Suprapubic skin (tissue), 4 donors: Measurements from ENCODE around the gene KCTD1. TPM values are rescaled to one million over a fixed set of nuclear protein-coding genes. Genes with fewer than 3 reads are reported as not detected.

Source experiments
- DNase-seq, 2 donors: peaks; one replicate each; pipeline ENCODE4 v3.0.0-alpha.2; 2019; ENCODE audit warnings: low spot score in 2 of 2
- H3K27ac ChIP-seq: fragments of 200-600 bp; sonication (generic); one replicate; pipeline ENCODE4 v1.5.1; 2019
- H3K27me3 ChIP-seq: fragments of 200-600 bp; sonication (generic); one replicate; pipeline ENCODE4 v1.5.1; 2019
- H3K36me3 ChIP-seq: fragments of 200-600 bp; sonication (generic); one replicate; pipeline ENCODE4 v1.5.1; 2019
- H3K4me1 ChIP-seq: fragments of 200-600 bp; sonication (generic); one replicate; pipeline ENCODE4 v1.5.1; 2019
- H3K4me3 ChIP-seq: fragments of 200-600 bp; sonication (generic); one replicate; pipeline ENCODE4 v1.5.1; 2019; ENCODE audit warnings: mild to moderate bottlenecking
- H3K9me3 ChIP-seq: fragments of 200-600 bp; sonication (generic); one replicate; pipeline ENCODE4 v1.5.1; 2019
- EP300 ChIP-seq: sonication (generic); formaldehyde crosslinking; IDR thresholded peaks from one replicate; pipeline ENCODE4 v1.6.1; 2017; ENCODE audit warnings: antibody characterized with exemption
- POLR2A ChIP-seq, 2 donors: fragments of 450-650 bp; IDR thresholded peaks; one replicate each; pipeline ENCODE4 v1.6.1; 2017; ENCODE audit warnings: antibody characterized with exemption in 2 of 2, mild to moderate bottlenecking in 2 of 2, moderate library complexity in 2 of 2
- POLR2AphosphoS5 ChIP-seq, 3 donors: sonication (generic); formaldehyde crosslinking; IDR thresholded peaks; one replicate each; pipeline ENCODE4 v1.6.1; 2017; ENCODE audit warnings: antibody characterized with exemption in 3 of 3
- WGBS: methylation state at CpG from one replicate; pipeline ENCODE4 v1.1.5; 2018; 5-methylcytosine and 5-hydroxymethylcytosine counted together
- total RNA-seq, 4 donors: library from RNA; depleted of rRNA; stranded (reverse); fragments of >200 nt; gene quantifications; one replicate each; pipeline ENCODE4 v1.1.0, GENCODE V29; 2016
- TF ChIP-seq, protein P1 (sequence below), 2 donors: fragments of 200-600 bp in 1 of 2; fragments of 450-650 bp in 1 of 2; sonication (generic) in 1 of 2; IDR thresholded peaks; one replicate each; pipeline ENCODE4 v1.5.1; 2016 to 2019; ENCODE audit warnings: antibody characterized with exemption in 2 of 2, mild to moderate bottlenecking in 1 of 2, moderate library complexity in 1 of 2

KCTD1 gene
- total RNA-seq, 4 donors from 2014 or later, result 31.9 to 104 (median 69.7) TPM

DNA sequence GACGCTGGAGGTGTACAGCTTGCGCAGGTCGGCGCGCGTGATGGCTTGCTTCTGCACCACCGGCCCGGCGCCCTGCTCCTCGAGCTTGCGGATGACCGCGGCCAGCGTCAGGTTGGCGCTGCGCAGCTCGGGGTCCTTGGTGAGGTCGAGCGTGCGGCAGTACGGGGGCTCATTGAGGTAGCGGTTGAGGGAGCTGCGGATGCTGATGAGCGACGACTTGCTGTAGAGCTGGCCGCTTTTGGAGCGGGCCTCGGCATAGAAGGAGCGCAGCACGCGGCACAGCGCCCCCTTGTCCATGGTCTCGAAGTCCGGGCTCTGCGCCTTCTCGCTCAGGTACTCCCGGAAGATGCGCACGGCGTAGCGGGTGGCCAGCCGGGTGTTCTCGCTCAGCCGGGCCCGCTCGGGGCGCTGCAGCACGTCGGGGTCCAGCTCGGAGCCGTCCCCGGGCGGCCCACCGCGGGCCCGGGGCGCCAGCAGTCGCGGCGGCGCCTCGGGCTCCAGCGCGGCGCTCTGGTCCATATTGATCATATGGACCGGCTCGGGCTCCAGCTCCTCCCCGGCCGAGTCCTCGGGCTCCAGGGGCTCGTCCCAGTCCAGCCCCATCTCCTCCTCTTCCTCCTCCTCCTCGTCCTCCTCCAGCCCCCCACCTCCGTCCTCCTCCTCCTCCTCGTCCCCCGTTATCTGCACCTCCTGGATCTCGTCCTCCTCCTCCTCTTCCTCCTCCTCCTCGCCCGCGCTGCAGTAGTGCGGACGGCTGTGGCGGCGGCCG is 523 bp downstream of the KCTD1 start:
- TF ChIP-seq POLR2AphosphoS5 (IDR thresholded peaks at IDR 0.05), result no peak
- TF ChIP-seq, protein P1, sequence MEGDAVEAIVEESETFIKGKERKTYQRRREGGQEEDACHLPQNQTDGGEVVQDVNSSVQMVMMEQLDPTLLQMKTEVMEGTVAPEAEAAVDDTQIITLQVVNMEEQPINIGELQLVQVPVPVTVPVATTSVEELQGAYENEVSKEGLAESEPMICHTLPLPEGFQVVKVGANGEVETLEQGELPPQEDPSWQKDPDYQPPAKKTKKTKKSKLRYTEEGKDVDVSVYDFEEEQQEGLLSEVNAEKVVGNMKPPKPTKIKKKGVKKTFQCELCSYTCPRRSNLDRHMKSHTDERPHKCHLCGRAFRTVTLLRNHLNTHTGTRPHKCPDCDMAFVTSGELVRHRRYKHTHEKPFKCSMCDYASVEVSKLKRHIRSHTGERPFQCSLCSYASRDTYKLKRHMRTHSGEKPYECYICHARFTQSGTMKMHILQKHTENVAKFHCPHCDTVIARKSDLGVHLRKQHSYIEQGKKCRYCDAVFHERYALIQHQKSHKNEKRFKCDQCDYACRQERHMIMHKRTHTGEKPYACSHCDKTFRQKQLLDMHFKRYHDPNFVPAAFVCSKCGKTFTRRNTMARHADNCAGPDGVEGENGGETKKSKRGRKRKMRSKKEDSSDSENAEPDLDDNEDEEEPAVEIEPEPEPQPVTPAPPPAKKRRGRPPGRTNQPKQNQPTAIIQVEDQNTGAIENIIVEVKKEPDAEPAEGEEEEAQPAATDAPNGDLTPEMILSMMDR (IDR thresholded peaks at IDR 0.05), result peak in 1 of 2 donors; percentile 34
- Histone ChIP-seq H3K4me1 (peaks cover 75% of the 10 kb centered on the region), H3K9me3 (no peaks in the 10 kb centered on the region), H3K4me3 (peak overlapping the region; percentile 74), H3K27ac (peak overlapping the region; percentile 85), H3K27me3 (peaks cover 17% of the 10 kb centered on the region), H3K36me3 (no peaks in the 10 kb centered on the region)
- peak; percentile 70 to 82 for DNase-seq
- WGBS, result 3% methylated on average over 23 of the region's 84 CpGs

DNA sequence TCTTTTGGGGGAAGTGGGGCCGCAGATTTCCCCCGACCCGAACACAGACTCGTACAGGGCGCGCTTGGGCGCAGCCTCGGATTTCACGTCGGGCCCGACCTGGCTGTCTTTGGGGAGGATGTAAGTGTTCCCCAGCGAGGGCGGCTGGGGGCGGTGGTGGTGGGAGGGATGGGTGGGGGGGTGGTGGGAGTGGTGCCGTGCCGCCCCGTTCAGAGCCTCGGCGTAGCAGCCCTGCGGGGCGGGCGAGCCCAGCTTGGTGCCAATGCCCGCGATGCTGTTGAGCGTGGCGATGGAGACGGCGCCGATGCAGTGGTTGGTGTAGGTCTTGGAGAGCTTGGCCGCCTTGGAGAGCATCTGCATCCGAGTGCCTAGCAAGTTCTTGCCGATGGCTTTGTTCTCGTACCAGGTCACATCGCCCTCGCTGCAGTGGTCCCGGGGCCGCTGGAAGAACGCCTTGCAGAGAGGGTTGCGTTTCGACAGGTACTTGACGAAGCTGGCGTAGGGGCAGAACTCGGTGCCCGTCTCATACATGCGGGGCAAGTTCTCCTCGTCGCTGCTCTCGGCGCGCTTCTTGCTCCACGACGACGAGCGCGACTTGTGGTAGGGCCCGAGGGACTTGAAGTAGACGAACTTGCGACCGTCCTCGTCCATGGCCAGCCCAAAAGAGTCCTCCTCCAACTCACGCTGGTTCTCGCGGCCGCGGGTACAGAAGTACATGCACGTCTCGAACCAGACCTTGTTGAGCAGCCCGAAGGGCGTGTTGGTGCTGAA is 1.3 kb downstream of the KCTD1 start:
- Histone ChIP-seq H3K36me3 (no peaks in the 10 kb centered on the region), H3K4me3 (peak overlapping the region; percentile 74), H3K27ac (peak overlapping the region; percentile 85), H3K27me3 (peaks cover 17% of the 10 kb centered on the region), H3K4me1 (peaks cover 75% of the 10 kb centered on the region), H3K9me3 (no peaks in the 10 kb centered on the region)
- no peak for TF ChIP-seq POLR2A (IDR thresholded peaks at IDR 0.05)
- TF ChIP-seq, protein P1 (IDR thresholded peaks at IDR 0.05), result no peak
- peak in 1 of 2 donors; percentile 65 for DNase-seq
- WGBS, result 64% methylated on average over 44 of the region's 69 CpGs

DNA sequence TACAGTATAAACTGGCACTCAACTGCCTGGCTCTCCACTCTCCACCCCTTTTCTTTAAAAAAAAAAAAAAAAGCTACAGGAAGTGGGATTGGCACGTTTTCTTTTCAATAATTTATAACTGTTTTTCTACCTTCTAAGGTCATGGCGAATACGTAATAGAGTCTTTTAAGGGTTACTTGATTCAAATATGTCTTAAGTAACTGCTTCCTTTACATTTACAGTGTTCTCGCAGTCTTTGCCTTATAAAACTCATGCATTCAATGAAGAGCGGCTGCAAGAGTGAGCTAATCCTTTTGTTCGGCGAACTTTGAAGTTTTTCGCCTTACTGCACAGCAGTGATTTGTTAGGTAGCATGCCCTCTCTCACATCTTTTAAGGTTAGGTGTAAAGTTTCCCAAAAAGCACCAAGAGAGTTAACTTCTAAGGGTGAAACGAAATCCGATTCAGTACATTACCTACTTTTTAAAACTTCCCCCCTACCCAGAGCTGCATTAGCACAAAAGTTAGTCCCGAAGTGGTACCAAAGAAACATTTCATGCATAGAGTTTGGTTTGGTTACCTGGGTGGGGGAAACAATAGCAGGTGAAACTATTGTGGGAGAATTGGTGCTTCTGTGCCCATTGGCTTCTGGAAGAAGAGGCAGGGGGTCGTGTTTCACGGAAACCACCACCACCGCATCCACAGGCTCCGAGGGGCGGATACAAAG is 2.0 kb downstream of the KCTD1 start:
- no peak for TF ChIP-seq POLR2AphosphoS5 (IDR thresholded peaks at IDR 0.05)
- TF ChIP-seq, protein P1 (IDR thresholded peaks at IDR 0.05), result no peak
- no peak for TF ChIP-seq EP300
- no peak for TF ChIP-seq POLR2A (IDR thresholded peaks at IDR 0.05)
- Histone ChIP-seq H3K27me3 (peaks cover 17% of the 10 kb centered on the region), H3K27ac (peak overlapping the region; percentile 85), H3K4me3 (peak overlapping the region; percentile 74), H3K4me1 (peaks cover 74% of the 10 kb centered on the region), H3K36me3 (no peaks in the 10 kb centered on the region), H3K9me3 (no peaks in the 10 kb centered on the region)
- no peak for DNase-seq
- WGBS, result 65% methylated on average over 16 of the region's 16 CpGs

DNA sequence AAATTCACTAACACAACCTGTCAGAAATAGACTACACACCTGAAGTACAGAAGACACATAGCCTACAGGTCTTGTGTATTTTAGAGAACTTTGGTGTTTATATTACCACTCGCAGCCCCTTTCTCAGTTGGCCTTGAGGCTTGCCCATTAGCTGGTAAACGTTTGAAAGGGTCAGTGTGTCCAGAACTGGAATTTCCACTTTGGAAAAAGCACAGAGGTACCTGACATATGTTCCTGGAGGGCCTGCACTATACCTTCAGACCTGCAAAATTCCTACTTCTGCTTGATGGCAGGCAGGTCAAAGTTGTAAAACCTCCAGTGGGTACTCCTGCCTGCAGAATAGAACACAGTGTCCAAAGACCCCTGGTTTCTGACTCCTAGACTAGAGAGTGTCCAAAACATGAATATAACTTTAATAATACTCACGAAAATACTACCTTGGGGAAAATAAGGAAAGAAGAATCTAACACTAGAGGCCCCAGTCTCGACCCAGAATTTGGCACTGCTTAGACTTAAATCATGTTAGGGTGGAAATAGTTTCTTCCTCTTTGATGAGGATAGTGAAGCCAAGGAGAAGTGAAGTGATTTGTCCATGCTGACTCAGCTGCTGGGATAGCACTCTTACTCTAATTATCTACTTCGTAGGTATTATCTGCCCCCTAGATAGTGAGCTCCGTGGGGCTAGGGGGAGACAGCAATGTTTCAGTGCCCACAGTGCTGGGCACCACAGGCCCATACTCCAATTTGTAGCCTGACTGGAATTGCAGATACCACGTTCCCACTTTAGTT is 2.8 kb downstream of the KCTD1 start:
- Histone ChIP-seq H3K36me3 (no peaks in the 10 kb centered on the region), H3K27me3 (peaks cover 9% of the 10 kb centered on the region), H3K27ac (no peak overlapping the region), H3K9me3 (no peaks in the 10 kb centered on the region), H3K4me1 (peaks cover 66% of the 10 kb centered on the region), H3K4me3 (peak overlapping the region; percentile 74)
- TF ChIP-seq EP300 (no peak), POLR2AphosphoS5 (IDR thresholded peaks at IDR 0.05) (no peak), POLR2A (IDR thresholded peaks at IDR 0.05) (no peak)
- TF ChIP-seq, protein P1 (IDR thresholded peaks at IDR 0.05), result no peak
- DNase-seq, result no peak
- 45% methylated on average over 7 of the region's 7 CpGs for WGBS
